Activated naive CD4-positive, alpha-beta T cell treated with Interleukin-2 at 50 U/mL for 16 hours (primary cell): ENCODE data around the gene GSTO1.
"Not testable (repeated sequence)": the region's sequence is repeated elsewhere in the genome, so short reads cannot be mapped to it uniquely, and the experiment has no call there.

ENCODE experiments used
- DNase-seq: peaks from one replicate; pipeline ENCODE4 v3.0.0-alpha.2; 2020

GSTO1 gene

GRCh38 chr10:104254493-104255310 lies at the start of gene GSTO1:
TSS of gene GSTO1 (plus strand) at chr10:104254892. CDS start at chr10:104254929, 37 bp downstream.
- peak; percentile 55 for DNase-seq

DNA sequence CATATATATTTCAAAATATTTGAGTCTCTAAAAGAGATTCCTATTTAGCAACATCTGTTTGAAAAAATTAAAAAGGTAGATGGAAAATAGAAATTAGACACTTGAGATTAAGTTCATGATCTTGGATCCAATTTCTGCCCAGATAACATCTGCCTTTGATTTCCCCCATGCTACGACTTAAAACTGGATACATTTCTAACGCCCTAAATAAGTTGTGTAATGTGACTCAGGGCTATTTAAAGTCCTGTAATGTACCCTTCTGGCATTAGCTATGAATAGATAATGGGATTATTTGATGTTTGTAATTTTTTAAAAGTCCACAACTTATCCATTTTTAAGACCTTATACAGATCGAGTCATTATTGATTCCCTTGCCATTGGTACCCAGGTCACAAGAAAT lies 46.0 kb upstream of the GSTO1 start:
- DNase-seq: no peak

DNA sequence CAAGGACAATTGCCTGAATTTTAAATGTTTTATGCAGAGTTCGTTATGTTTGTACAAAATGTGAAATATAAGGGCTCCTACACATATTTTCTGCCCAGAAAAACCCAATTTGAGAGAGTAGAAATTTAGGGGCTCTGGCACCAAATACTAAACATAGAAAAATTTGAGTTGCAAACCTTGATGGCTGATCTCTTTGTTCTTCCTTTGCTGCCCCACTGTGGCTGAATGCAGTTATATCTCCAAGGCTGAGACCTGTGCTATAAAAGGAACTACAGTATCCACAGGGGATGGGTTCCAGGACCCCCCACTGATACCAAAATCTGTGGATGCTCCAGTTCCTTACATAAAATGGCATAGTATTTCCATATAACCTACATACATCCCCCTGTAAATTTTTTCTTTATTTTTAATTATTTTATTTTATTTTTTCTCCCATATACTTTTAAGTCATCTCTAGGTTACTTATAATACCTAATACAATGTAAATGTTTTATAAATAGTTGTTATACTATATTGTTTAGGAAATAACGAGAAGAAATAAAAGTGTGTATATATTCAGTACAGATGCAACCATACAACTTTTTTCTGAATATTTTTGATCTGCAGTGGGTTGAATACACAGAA lies 45.0 kb upstream of the GSTO1 start:
- DNase-seq: peak; percentile 36

DNA sequence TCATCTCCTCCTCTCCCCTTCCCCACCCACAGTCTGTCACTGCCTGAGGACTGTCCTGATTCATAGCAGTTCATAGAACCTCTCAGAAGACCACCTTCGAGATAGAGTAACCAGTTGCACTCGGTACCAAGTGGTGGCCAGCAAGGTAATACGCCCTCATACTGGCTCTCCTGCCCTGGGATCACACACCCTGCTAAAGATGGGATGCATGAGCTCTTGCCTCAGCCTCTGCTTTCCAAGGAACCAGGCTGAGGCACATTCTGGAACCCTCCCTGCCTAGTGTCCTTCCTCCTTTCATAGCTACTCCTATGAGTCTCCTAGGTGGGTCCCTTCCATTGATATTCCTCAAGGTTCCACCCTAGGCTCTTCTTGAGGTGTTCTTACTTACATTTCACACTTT lies 38.1 kb upstream of the GSTO1 start:
- no peak for DNase-seq

- no peak for DNase-seq
Measured at GRCh38 chr10:104218751-104219150, 35.9 kb upstream of the GSTO1 start.

DNA sequence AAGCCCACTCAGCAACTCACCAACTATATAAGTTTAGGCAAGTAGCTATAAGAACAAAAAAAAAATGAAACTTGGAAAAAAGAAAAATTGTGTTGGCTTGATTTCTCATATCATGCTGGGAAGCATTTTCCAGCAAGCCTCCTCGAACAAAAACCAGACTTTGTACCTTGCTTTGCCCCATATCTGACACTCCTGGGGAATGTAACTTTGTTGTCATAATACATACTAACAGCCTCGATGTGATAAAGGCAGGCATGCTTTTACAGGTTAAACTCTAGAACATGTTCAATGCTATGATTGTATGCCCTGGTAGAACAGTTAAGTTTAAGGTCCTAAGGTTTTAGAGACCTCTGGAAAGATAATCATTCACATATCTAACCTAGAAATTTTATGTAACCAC lies 34.2 kb upstream of the GSTO1 start:
- no peak for DNase-seq

DNA sequence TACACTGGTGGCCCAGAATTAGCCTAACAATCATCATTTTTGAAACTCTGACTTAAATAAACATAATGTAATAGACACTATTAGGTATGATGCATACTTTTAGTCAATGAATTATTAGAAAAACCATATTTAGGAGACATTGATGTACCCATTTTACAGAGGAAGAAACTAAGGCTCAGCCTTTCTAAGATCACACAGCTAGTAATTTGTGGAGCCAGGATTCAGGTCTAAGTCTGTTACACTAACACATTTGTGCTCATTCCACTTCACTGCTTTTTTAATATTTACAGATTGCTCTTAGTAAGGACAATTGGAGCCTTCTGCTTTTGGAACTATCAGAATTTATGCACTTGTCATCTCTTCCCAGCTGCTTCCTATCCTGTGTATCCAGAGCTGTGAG lies 31.4 kb upstream of the GSTO1 start:
- DNase-seq: no peak

- no peak for DNase-seq
Measured at GRCh38 chr10:104230490-104230889, 24.2 kb upstream of the GSTO1 start.

GRCh38 chr10:104231784-104232612 lies 22.7 kb upstream of the GSTO1 start, which contains the start of gene CFAP43:
TSS of gene CFAP43 (minus strand) at chr10:104232364. CDS start at chr10:104232246, 118 bp downstream.
- DNase-seq: peak; percentile 99

- no peak for DNase-seq
Measured at GRCh38 chr10:104232613-104233102, 22.0 kb upstream of the GSTO1 start.

DNA sequence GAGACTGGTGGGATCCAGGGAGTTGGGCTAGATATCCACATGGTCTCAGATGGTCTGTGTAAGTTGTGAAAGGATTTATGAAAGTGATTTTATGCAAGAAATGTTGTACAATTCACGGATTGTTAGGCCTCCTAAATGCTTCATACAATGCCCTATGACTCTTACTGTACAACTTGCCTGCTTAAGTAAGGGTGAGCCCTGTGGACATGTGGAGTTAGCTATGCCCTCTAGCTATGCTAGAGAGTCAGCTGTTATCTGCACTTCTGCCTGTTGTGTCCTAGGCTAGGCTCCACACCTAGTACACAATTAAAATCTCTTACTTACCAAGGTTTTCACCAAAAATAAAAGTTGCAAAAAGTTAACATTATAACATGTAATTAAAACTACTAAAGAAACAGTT lies 20.9 kb upstream of the GSTO1 start:
- no peak for DNase-seq

DNA sequence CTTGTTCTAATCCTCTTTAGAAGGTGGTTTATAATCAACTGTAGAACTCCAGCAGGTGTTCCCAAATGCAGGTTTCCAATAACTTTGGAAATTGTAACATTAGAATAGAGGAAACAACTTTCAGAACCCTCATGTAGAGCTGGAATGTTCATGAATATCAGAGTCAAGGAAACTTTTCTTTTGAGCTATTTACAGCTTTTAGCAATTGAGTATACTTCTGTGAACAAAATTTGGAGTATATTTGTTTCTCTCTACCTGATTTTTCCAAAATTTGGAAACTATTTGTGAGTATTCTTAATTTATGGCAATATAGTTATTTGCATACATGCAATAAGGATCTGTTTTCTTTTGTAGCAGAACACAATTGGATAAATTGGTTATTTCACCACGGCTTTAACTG lies 19.8 kb upstream of the GSTO1 start:
- no peak for DNase-seq

- DNase-seq: no peak
Measured at GRCh38 chr10:104235801-104236200, 18.9 kb upstream of the GSTO1 start.

GRCh38 chr10:104240078-104240477 lies 14.6 kb upstream of the GSTO1 start:
- no peak for DNase-seq

GRCh38 chr10:104242545-104242944 lies 12.1 kb upstream of the GSTO1 start:
- DNase-seq: no peak

GRCh38 chr10:104243009-104243408 lies 11.7 kb upstream of the GSTO1 start:
- not testable (repeated sequence) for DNase-seq

- DNase-seq: no peak
Measured at GRCh38 chr10:104243512-104243911, 11.2 kb upstream of the GSTO1 start.

- no peak for DNase-seq
Measured at GRCh38 chr10:104245066-104245632, 9.5 kb upstream of the GSTO1 start.

- no peak for DNase-seq
Measured at GRCh38 chr10:104246976-104247375, 7.7 kb upstream of the GSTO1 start.

DNA sequence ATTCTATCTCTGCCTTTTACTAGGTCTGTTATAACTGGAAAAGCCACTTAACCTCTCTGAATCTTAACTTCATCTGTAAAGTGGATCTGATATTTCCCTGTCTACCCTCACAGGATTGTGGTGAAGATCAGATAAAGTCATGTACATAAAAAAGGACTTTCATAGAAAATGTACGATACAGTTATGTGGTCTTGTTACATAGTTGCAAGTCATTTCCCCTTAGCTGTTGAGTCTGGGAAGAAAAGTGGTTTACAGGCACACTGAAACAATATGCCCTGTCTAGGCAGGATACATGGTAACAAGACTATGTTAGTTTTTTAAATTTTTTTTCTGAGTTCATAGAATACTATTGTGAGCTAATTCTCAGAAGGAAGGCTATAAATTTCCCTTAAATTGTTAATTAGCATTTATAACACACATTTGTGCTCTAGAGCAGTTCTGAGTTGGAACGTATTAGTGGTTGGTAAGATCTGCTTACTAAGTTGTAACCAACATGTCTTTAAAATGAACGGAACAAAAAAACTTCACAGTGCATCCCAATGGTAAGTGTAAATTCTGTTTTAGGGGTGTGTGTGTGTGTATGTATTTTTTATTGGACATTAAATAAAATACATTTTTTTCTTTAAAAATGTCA lies 7.1 kb upstream of the GSTO1 start:
- DNase-seq: no peak

- not testable (repeated sequence) for DNase-seq
Measured at GRCh38 chr10:104248931-104249330, 5.8 kb upstream of the GSTO1 start.

DNA sequence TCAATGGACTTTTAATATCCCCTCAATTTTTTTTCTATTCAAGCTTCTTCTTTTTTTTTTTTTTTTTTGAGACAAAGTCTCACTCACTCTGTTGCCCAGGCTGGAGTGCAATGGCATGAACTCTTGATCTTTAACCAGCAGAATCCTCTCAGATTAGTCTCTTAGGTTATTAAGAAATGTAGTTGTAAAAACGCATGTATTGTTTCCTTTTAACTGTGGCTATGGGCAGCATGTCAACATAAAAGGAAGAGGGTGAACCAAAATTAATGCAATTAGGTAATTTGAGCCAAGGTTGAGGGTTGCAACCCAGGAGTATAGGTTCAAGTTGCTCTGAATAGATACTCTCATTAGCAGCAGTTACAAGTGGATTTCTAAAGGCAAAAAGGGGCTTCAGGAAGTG lies 4.3 kb upstream of the GSTO1 start:
- no peak for DNase-seq
